ENCODE measurements around the gene TFAP2E. TPM values are rescaled to one million over a fixed set of nuclear protein-coding genes. Genes with fewer than 3 reads are reported as not detected.

TFAP2E gene
- total RNA-seq, 2 donors from 2014 or later: 0.67 to 1.1 TPM

DNA sequence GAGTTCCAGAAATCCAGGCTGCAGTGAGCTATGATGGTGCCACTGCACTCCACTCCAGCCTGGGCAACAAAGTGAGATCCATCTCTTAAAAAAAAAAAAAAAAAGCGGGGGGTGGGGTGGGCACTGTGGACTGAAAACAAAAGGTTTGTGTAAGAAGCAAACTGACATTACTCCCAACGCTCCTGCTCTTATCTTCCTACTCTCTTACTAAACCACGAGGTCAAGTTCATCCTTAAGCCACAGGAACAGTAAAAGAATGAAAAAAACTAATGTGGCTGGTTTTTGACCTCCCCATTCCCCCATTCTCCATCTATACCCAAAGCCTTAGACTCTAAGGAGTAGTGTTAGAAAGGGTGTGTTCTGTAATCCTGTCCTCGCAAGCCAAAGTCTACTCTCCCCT, 30.8 kb downstream of the TFAP2E start:
- no peaks in the 10 kb centered on the region for H3K36me3 ChIP-seq

GRCh38 chr1:35605071-35605866, 32.2 kb downstream of the TFAP2E start:
- H3K27me3 ChIP-seq: no peaks in the 10 kb centered on the region
- H3K36me3 ChIP-seq: no peaks in the 10 kb centered on the region
- no peaks in the 10 kb centered on the region for H3K9me3 ChIP-seq
- no peak for TF ChIP-seq CTCF (IDR thresholded peaks at IDR 0.05)
- intact Hi-C loops (cut with DNase I): no loop called here
- H3K4me1 ChIP-seq: no peaks in the 10 kb centered on the region
- no peak for DNase-seq
- no peak overlapping the region for H3K4me3 ChIP-seq
- H3K27ac ChIP-seq: no peak overlapping the region
- H3K9ac ChIP-seq (ENCODE audit: low read depth in 2 of 2, low read length in 2 of 2): no peak overlapping the region

More for the DNA sequence above, 30.8 kb downstream of the TFAP2E start:
- Histone ChIP-seq H3K4me1 (no peaks in the 10 kb centered on the region), H3K9ac (ENCODE audit: low read depth in 2 of 2, low read length in 2 of 2) (no peak overlapping the region), H3K9me3 (no peaks in the 10 kb centered on the region), H3K27ac (no peak overlapping the region), H3K27me3 (no peaks in the 10 kb centered on the region), H3K4me3 (no peak overlapping the region)
- TF ChIP-seq CTCF (IDR thresholded peaks at IDR 0.05): no peak
- DNase-seq: no peak
- intact Hi-C loops (cut with DNase I): no loop called here

DNA sequence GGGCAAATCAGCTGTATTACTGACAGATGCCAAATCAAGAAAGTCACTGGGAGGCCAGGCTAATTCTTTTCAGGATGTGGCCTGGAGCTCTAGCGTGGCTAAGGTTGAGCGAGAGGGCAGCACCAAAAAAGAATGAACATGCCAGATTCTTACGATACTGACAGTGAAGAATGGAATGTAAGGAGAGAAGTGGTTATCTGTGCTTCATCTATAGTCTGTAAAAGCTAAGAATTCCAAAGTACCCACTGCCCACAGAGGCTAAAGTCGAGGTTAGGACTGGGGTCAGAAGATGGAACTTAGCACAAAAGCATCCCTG, 32.7 kb downstream of the TFAP2E start:
- Histone ChIP-seq H3K4me1 (no peaks in the 10 kb centered on the region), H3K27ac (no peak overlapping the region), H3K9ac (ENCODE audit: low read depth in 2 of 2, low read length in 2 of 2) (no peak overlapping the region), H3K4me3 (no peak overlapping the region), H3K9me3 (no peaks in the 10 kb centered on the region), H3K27me3 (no peaks in the 10 kb centered on the region), H3K36me3 (no peaks in the 10 kb centered on the region)
- no peak for DNase-seq
- no peak for TF ChIP-seq CTCF (IDR thresholded peaks at IDR 0.05)
- intact Hi-C loops (cut with DNase I): no loop called here

GRCh38 chr1:35611655-35612054, 38.5 kb downstream of the TFAP2E start:
- no peak for TF ChIP-seq CTCF (IDR thresholded peaks at IDR 0.05)
- no peak for DNase-seq
- Histone ChIP-seq H3K27ac (no peak overlapping the region), H3K9ac (ENCODE audit: low read depth in 2 of 2, low read length in 2 of 2) (no peak overlapping the region), H3K36me3 (no peaks in the 10 kb centered on the region), H3K4me3 (no peak overlapping the region), H3K9me3 (no peaks in the 10 kb centered on the region), H3K4me1 (no peaks in the 10 kb centered on the region), H3K27me3 (no peaks in the 10 kb centered on the region)
- intact Hi-C loops (cut with DNase I): no loop called here

DNA sequence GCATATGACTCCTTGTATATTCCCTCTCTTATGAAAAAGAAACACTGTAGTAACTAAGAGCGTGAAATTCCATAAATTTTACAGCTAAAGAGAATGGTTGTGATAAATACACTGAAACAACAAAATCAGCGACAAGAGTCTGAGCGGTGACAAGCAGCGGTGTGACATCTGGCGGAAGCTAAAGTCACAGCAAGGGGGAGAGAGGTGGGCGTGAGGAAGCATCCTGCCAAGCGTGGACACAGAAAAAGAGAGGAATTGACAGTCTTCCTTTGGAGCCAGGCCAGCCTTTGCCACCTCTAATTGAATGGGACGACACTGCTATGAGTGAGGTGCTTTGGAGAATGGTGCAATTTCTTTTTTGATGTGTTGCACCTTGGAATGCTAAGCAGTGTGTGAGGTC, 42.3 kb downstream of the TFAP2E start:
- H3K27ac ChIP-seq: no peak overlapping the region
- no peak overlapping the region for H3K4me3 ChIP-seq
- H3K9ac ChIP-seq (ENCODE audit: low read depth in 2 of 2, low read length in 2 of 2): no peak overlapping the region
- no peaks in the 10 kb centered on the region for H3K4me1 ChIP-seq
- H3K27me3 ChIP-seq: no peaks in the 10 kb centered on the region
- no peak for DNase-seq
- intact Hi-C loops (cut with DNase I): no loop called here
- no peak for TF ChIP-seq CTCF (IDR thresholded peaks at IDR 0.05)
- no peaks in the 10 kb centered on the region for H3K9me3 ChIP-seq
- no peaks in the 10 kb centered on the region for H3K36me3 ChIP-seq
